Measurements from ENCODE around the gene RPTOR.

DNA sequence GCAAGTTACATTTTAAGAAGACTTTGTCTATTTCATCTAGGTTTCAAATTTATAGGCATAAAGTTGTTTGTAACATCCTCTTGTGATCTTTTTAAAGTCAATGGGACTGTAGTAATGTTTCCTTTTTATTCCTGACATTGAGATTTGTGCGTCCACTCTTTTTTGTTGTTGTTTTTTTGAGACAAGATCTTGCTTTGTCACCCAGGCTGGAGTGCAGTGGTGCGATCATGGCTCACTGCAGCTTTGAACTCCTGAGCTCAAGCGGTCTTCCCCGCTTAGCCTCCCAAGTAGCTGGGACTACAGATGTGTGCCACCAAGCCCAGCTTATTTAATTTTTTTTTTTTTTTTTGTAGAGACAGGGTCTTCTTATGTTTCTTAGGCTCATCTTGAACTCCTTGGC lies 29.9 kb downstream of the RPTOR start:
- TF ChIP-seq, protein P1, sequence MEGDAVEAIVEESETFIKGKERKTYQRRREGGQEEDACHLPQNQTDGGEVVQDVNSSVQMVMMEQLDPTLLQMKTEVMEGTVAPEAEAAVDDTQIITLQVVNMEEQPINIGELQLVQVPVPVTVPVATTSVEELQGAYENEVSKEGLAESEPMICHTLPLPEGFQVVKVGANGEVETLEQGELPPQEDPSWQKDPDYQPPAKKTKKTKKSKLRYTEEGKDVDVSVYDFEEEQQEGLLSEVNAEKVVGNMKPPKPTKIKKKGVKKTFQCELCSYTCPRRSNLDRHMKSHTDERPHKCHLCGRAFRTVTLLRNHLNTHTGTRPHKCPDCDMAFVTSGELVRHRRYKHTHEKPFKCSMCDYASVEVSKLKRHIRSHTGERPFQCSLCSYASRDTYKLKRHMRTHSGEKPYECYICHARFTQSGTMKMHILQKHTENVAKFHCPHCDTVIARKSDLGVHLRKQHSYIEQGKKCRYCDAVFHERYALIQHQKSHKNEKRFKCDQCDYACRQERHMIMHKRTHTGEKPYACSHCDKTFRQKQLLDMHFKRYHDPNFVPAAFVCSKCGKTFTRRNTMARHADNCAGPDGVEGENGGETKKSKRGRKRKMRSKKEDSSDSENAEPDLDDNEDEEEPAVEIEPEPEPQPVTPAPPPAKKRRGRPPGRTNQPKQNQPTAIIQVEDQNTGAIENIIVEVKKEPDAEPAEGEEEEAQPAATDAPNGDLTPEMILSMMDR (IDR thresholded peaks at IDR 0.05; ENCODE audit: insufficient read depth, low read depth, low read length) = no peak
- no peak for TF ChIP-seq EZH2 (IDR thresholded peaks at IDR 0.05; ENCODE audit: insufficient read depth, low read length)
